ENCODE data around the gene SRMS. TPM values are rescaled to one million over a fixed set of nuclear protein-coding genes. Genes with fewer than 3 reads are reported as not detected.

Gene SRMS
- total RNA-seq, 1 experiment from 2014 or later, result 0.79 TPM

DNA sequence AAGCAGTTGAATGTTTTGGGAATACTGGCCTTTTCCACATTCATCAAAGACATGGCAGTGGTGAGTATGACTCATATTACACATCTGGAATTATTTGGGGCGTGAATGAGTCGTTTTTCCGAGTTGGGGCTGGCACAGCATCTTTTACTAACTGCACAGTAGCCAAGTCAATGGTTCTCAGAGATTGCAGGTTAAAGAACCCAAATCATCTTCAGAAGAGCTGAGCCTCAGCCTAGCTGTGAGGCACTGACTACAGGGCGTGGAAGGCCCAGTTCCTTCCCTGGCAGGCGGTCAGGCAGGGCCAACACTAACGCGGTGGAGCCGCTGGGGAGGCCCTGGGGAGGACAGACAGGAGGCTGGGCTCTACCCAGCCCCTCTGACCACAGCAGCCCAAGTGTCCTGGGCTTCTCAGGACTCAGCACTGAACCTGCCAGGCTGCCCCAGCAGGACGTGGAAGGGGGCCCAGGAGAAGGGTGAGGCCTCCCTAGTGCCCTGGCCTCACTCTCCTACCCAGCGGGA, 46.6 kb upstream of the SRMS start:
- H3K4me1 ChIP-seq (ENCODE audit: insufficient read depth, low read length), result no peaks in the 10 kb centered on the region
- H3K18ac ChIP-seq (ENCODE audit: insufficient read length, low read depth, low read length), result no peak overlapping the region
- no CpG with 5 or more reads among the region's 10 CpGs for WGBS (ENCODE audit: extremely low coverage, insufficient read length, low lambda C conversion rate)
- no peak for DNase-seq
- no peak overlapping the region for H2BK5ac ChIP-seq (ENCODE audit: insufficient read length, low read length)
- H2BK12ac ChIP-seq (ENCODE audit: insufficient read length, low read depth, low read length), result no peak overlapping the region
- Mint-ChIP-seq H3K36me3 (ENCODE audit: insufficient read depth in 1 of 3, low read depth in 3 of 3) (peaks cover 2 to 40% (median 35%) of the 10 kb centered on the region in 3 experiments), H3K27ac (no peak overlapping the region), H3K4me1 (no peaks in the 10 kb centered on the region), H3K9me3 (no peaks in the 10 kb centered on the region), H3K4me3 (no peak overlapping the region), H3K27me3 (ENCODE audit: low read depth) (no peaks in the 10 kb centered on the region)
- no peaks in the 10 kb centered on the region for H3K79me2 ChIP-seq (ENCODE audit: insufficient read depth, low read length)
- H2BK20ac ChIP-seq (ENCODE audit: low read depth, low read length, poor library complexity, severe bottlenecking), result no peak overlapping the region
- no peaks in the 10 kb centered on the region for H3K9me3 ChIP-seq (ENCODE audit: control insufficient read depth, low read depth, low read length)
- H3K4me2 ChIP-seq (ENCODE audit: insufficient read depth, insufficient read length, low read length), result no peak overlapping the region
- no peak overlapping the region for H3K14ac ChIP-seq (ENCODE audit: insufficient read depth, low read length)
- TF ChIP-seq, protein P1, sequence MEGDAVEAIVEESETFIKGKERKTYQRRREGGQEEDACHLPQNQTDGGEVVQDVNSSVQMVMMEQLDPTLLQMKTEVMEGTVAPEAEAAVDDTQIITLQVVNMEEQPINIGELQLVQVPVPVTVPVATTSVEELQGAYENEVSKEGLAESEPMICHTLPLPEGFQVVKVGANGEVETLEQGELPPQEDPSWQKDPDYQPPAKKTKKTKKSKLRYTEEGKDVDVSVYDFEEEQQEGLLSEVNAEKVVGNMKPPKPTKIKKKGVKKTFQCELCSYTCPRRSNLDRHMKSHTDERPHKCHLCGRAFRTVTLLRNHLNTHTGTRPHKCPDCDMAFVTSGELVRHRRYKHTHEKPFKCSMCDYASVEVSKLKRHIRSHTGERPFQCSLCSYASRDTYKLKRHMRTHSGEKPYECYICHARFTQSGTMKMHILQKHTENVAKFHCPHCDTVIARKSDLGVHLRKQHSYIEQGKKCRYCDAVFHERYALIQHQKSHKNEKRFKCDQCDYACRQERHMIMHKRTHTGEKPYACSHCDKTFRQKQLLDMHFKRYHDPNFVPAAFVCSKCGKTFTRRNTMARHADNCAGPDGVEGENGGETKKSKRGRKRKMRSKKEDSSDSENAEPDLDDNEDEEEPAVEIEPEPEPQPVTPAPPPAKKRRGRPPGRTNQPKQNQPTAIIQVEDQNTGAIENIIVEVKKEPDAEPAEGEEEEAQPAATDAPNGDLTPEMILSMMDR (conservative IDR thresholded peaks at IDR 0.05), result no peak
- no peak overlapping the region for H3K56ac ChIP-seq (ENCODE audit: insufficient read length, low read depth, low read length)
- no peak overlapping the region for H3K9ac ChIP-seq (ENCODE audit: extremely low read depth, insufficient read length, low read length)
- no peak overlapping the region for H4K5ac ChIP-seq (ENCODE audit: insufficient read length, low read depth, low read length)
- no peak overlapping the region for H4K91ac ChIP-seq (ENCODE audit: insufficient read length, low read depth, low read length)
- no peaks in the 10 kb centered on the region for H3K23me2 ChIP-seq (ENCODE audit: insufficient read length, low read depth, low read length, poor library complexity, severe bottlenecking)
- no peaks in the 10 kb centered on the region for H3K27me3 ChIP-seq (ENCODE audit: insufficient read depth, low read length)
- no peak overlapping the region for H2BK15ac ChIP-seq (ENCODE audit: low read depth, low read length)
- H4K8ac ChIP-seq (replicated peaks; ENCODE audit: insufficient read length, low read depth, low read length), result no peak overlapping the region
- no peak overlapping the region for H3K23ac ChIP-seq (ENCODE audit: insufficient read length, low read depth, low read length)
- H4K20me1 ChIP-seq (ENCODE audit: control insufficient read depth, insufficient read depth, insufficient read length), result no peaks in the 10 kb centered on the region
- H2AFZ ChIP-seq (ENCODE audit: low read length), result no peak overlapping the region
- no peak overlapping the region for H3T11ph ChIP-seq (ENCODE audit: low read length)
- no peak overlapping the region for H2BK120ac ChIP-seq (ENCODE audit: low read depth, low read length, poor library complexity, severe bottlenecking)
- H3K4ac ChIP-seq (ENCODE audit: low read depth, low read length), result no peak overlapping the region
- H3K27ac ChIP-seq (ENCODE audit: insufficient read length, low read depth, low read length), result no peak overlapping the region
- H2AK5ac ChIP-seq (ENCODE audit: insufficient read length, low read length), result no peak overlapping the region
- no peaks in the 10 kb centered on the region for H3K79me1 ChIP-seq (ENCODE audit: insufficient read depth, low read depth, low read length, poor library complexity, severe bottlenecking)

Data from H9 (cell line).